Thyroid gland (tissue), 4 donors: Measurements from ENCODE around the gene TEX13B. TPM values are rescaled to one million over a fixed set of nuclear protein-coding genes. Genes with fewer than 3 reads are reported as not detected.
A peak's percentile ranks its signal among the peaks of the same experiment; 100 is the strongest.

Experiments
- DNase-seq, 2 donors: peaks; one replicate each; pipeline ENCODE4 v3.0.0-alpha.2; 2019
- H3K27ac ChIP-seq, 3 donors: fragments of 200-600 bp; sonication (generic); 1 replicate in 2 of 3; 2 replicates in 1 of 3; pipeline ENCODE4 v1.5.1; 2016 to 2019; ENCODE audit warnings: mild to moderate bottlenecking in 1 of 3, moderate library complexity in 1 of 3
- H3K27me3 ChIP-seq: fragments of 200-600 bp; sonication (generic); one replicate; pipeline ENCODE4 v1.5.1; 2019
- H3K36me3 ChIP-seq, 2 donors: fragments of 200-600 bp; sonication (generic); one replicate each; pipeline ENCODE4 v1.5.1; 2016 to 2019
- H3K4me1 ChIP-seq, 2 donors: fragments of 200-600 bp; sonication (generic); one replicate each; pipeline ENCODE4 v1.5.1; 2017 to 2019
- H3K4me3 ChIP-seq, 3 donors: fragments of 200-600 bp; sonication (generic); replicated peaks in 1 of 3; 1 replicate in 2 of 3; 2 replicates in 1 of 3; pipeline ENCODE4 v1.5.1; 2016; ENCODE audit warnings: mild to moderate bottlenecking in 1 of 3
- H3K9me3 ChIP-seq: fragments of 200-600 bp; sonication (generic); one replicate; pipeline ENCODE4 v1.5.1; 2017
- POLR2A ChIP-seq, 2 donors: fragments of 450-650 bp; IDR thresholded peaks; one replicate each; pipeline ENCODE4 v1.6.1; 2017; ENCODE audit warnings: antibody characterized with exemption in 2 of 2, mild to moderate bottlenecking in 2 of 2, moderate library complexity in 1 of 2
- WGBS, 2 donors: methylation state at CpG; one replicate each; pipeline ENCODE4 v1.1.5; 2017; 5-methylcytosine and 5-hydroxymethylcytosine counted together
- intact Hi-C: fragments of 100-400 bp; cut with DNase I; formaldehyde crosslinking; loops from one replicate; pipeline ENCODE4 v1.15.1; 2023
- total RNA-seq, 4 donors: library from RNA; depleted of rRNA; stranded (reverse); fragments of >200 nt; gene quantifications; one replicate each; pipeline ENCODE4 v1.2.3, GENCODE V29; 2016
- TF ChIP-seq, protein P1 (sequence below), 6 experiments: fragments of 200-600 bp in 3 of 6; fragments of 450-650 bp in 3 of 6; sonication (generic) in 3 of 6; IDR thresholded peaks; one replicate each; pipeline ENCODE4 v1.5.1; 2016 to 2019; ENCODE audit warnings: antibody characterized with exemption in 6 of 6, mild to moderate bottlenecking in 2 of 6, inconsistent platforms in 1 of 6, moderate library complexity in 1 of 6

Gene TEX13B
- total RNA-seq, 4 donors from 2014 or later = not detected

DNA sequence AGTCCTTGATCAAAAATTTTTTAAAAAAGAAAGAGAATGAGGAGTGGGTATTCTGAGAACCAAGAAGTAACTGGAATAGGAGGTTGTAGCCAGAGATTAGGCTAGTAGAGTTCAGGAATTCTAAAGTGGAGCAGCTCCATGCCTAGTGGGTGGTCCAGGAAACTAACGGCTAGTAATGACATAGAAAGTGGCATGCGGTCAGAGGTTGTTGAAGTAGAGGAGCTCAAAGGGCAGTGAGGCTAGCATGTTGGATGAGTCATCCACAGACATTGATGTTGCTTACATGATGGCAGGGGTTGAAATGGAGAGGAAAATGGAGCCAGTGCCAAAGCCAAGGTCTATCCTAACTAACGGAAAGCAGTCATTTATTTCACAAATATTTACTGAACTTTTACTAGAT lies 42.1 kb downstream of the TEX13B start:
- Histone ChIP-seq H3K36me3 (no peaks in the 10 kb centered on the region), H3K4me1 (no peaks in the 10 kb centered on the region), H3K27me3 (no peaks in the 10 kb centered on the region), H3K27ac (no peak overlapping the region), H3K9me3 (no peaks in the 10 kb centered on the region), H3K4me3 (no peak overlapping the region)
- 72 to 84% methylated on average over 3 of the region's 3 CpGs for WGBS, 2 donors
- intact Hi-C loops = no loop called here
- TF ChIP-seq, protein P1, sequence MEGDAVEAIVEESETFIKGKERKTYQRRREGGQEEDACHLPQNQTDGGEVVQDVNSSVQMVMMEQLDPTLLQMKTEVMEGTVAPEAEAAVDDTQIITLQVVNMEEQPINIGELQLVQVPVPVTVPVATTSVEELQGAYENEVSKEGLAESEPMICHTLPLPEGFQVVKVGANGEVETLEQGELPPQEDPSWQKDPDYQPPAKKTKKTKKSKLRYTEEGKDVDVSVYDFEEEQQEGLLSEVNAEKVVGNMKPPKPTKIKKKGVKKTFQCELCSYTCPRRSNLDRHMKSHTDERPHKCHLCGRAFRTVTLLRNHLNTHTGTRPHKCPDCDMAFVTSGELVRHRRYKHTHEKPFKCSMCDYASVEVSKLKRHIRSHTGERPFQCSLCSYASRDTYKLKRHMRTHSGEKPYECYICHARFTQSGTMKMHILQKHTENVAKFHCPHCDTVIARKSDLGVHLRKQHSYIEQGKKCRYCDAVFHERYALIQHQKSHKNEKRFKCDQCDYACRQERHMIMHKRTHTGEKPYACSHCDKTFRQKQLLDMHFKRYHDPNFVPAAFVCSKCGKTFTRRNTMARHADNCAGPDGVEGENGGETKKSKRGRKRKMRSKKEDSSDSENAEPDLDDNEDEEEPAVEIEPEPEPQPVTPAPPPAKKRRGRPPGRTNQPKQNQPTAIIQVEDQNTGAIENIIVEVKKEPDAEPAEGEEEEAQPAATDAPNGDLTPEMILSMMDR (IDR thresholded peaks at IDR 0.05) = no peak
- DNase-seq = no peak

DNA sequence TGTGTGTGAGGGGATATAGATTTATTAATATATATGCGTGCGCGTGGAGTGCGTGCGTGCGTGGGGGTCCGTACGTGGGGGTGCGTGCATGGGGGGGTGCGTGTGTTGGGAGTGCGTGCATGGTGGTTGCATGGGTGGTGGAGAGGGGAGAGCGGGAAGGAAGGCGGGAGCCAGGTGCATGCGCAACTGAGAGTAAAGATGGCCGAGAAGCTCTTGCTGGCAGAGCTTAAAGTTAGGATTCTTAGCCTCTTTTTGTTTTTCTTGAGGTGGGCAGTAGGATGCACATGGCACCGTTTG lies 45.8 kb downstream of the TEX13B start:
- no peak for TF ChIP-seq POLR2A (IDR thresholded peaks at IDR 0.05)
- TF ChIP-seq, protein P1 (IDR thresholded peaks at IDR 0.05) = no peak
- Histone ChIP-seq H3K27ac (no peak overlapping the region), H3K4me1 (no peaks in the 10 kb centered on the region), H3K4me3 (no peak overlapping the region), H3K36me3 (no peaks in the 10 kb centered on the region), H3K27me3 (no peaks in the 10 kb centered on the region), H3K9me3 (no peaks in the 10 kb centered on the region)
- no peak for DNase-seq
- WGBS, 2 donors = 33 to 41% methylated on average over 16 of the region's 16 CpGs
- intact Hi-C loops = no loop called here

DNA sequence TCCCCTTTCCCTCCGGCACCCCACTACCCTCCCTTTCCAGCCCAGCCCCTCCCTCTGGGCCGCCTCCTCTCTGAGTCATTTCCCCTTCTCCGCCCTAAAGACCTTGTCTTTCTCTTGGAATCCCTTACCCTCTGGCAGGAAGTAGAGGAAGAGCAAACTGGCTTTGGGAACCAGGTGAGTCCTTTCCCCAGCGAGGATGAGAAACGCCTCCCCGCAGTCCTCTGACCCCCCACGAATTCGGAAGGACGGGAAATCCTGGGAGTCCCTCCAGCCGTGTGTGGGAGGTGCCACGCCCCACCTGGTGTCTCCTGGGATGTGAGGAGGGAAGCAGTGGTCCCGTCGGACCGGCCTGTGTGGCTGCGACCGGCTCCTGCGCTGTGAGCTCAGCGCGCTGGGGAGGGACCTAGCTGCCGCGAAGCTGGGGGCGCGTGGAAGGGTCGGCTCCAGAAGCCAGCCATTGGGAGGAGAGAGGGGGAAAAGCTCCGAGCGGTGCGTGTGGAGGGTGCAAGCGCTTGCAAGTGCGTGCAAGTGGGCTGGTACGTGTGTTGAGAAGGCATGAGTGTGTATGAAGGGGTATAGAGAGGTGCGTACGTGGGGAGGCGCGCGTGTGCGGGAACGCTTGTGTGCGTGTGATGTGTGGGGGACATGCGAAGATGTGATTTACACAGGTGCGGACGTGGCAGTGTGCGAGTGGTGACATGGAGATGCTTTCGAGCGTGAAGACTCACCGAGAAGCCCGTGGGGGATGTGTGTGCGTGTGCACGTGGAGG lies 46.3 kb downstream of the TEX13B start:
- no peaks in the 10 kb centered on the region for H3K27me3 ChIP-seq
- no peak for TF ChIP-seq POLR2A (IDR thresholded peaks at IDR 0.05)
- TF ChIP-seq, protein P1 (IDR thresholded peaks at IDR 0.05) = no peak
- intact Hi-C loops = no loop called here
- no peak for DNase-seq
- H3K36me3 ChIP-seq = no peaks in the 10 kb centered on the region
- H3K9me3 ChIP-seq = no peaks in the 10 kb centered on the region
- H3K4me3 ChIP-seq = peak overlapping the region in 1 of 3 donors; percentile 26
- no peak overlapping the region for H3K27ac ChIP-seq
- 8 to 14% methylated on average over 25 to 40 of the region's 48 CpGs for WGBS, 2 donors
- no peaks in the 10 kb centered on the region for H3K4me1 ChIP-seq

DNA sequence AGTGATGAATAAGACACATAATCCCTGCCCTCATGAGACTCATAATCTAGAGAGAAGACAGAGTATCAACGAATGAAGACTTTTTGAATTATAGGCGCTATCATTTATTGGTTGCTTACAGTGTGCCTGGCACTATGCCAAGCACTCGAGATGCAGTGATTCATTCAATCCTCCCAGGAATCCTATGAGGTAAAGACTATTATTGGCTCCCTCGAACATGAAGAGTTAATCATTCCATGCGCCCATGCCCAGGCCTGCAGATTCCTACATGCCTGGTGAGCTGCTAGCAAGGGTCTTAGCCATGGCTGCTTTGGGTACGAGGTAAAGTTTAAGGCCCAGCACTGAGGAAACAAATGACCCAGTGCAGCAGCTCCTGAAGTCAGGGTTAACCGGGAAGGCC lies 47.0 kb downstream of the TEX13B start:
- peak in 1 of 2 donors; percentile 3 for DNase-seq
- TF ChIP-seq, protein P1 (IDR thresholded peaks at IDR 0.05) = no peak
- TF ChIP-seq POLR2A (IDR thresholded peaks at IDR 0.05) = no peak
- H3K36me3 ChIP-seq = no peaks in the 10 kb centered on the region
- WGBS, 2 donors = 56 to 80% methylated on average over 2 to 7 of the region's 7 CpGs
- intact Hi-C loops = no loop called here
- H3K4me1 ChIP-seq = no peaks in the 10 kb centered on the region
- no peak overlapping the region for H3K27ac ChIP-seq
- no peaks in the 10 kb centered on the region for H3K9me3 ChIP-seq
- no peak overlapping the region for H3K4me3 ChIP-seq
- H3K27me3 ChIP-seq = no peaks in the 10 kb centered on the region

DNA sequence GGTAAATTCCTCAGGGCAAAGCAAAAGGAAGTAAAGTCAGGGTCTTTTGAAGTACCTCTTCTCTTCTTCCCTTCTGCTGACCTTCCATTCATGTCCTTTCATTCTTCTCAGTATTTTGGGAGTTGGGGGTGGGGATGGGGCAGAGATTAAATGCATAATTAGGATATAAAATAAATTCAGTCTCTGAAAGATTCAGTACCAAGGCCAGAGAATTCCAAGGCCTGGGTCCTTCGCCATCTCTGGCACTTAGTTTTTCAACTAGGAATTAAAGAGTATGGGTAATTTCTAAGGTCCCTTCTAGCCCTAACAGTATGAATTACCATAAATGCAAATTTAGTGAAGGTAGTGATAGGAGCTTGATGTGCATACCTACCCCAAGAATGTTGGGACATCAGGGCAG lies 47.9 kb downstream of the TEX13B start:
- 88 to 95% methylated on average over 1 of the region's 1 CpG for WGBS, 2 donors
- intact Hi-C loops = no loop called here
- Histone ChIP-seq H3K4me1 (no peaks in the 10 kb centered on the region), H3K36me3 (no peaks in the 10 kb centered on the region), H3K27ac (no peak overlapping the region), H3K27me3 (no peaks in the 10 kb centered on the region), H3K4me3 (no peak overlapping the region), H3K9me3 (no peaks in the 10 kb centered on the region)
- TF ChIP-seq POLR2A (IDR thresholded peaks at IDR 0.05) = no peak
- TF ChIP-seq, protein P1 (IDR thresholded peaks at IDR 0.05) = no peak
- no peak for DNase-seq

Other genes starting within 250 kb of the TEX13B start
- gene TSC22D3, start 206.6 kb downstream of the TEX13B start, total RNA-seq = 100 to 1,000 TPM; 268 to 504 (median 383) TPM
- gene NCBP2L, start 204.6 kb downstream of the TEX13B start, total RNA-seq = not detected
- 10 to 100 TPM; 37.9 to 55.3 (median 46.5) TPM for gene MID2, start 156.5 kb downstream of the TEX13B start, total RNA-seq
- gene VSIG1, start 62.7 kb upstream of the TEX13B start, total RNA-seq = 1 to 10 TPM in 1 of 4 donors, under 1 TPM in 2, not detected in 1; 0.20 to 6.2 (median 0.33) TPM
- gene PSMD10, start 109.2 kb upstream of the TEX13B start, total RNA-seq = 10 to 100 TPM; 43.6 to 45.6 (median 44.2) TPM
- 10 to 100 TPM; 12.4 to 25.0 (median 18.8) TPM for gene ATG4A, start 109.4 kb upstream of the TEX13B start, total RNA-seq